A673 (cell line): ENCODE results near the gene MRFAP1L1. TPM values are rescaled to one million over a fixed set of nuclear protein-coding genes. Genes with fewer than 3 reads are reported as not detected.

Experiments used
- BruUV-seq: library from RNA; stranded (reverse); fragments of 400-500 nt; replicated peaks from 2 replicates; lab custom pipeline; 2021; lab: Mats Ljungman, UMichigan
- CTCF ChIA-PET: fragments of 300-600 bp; sonication (Branson Sonifier 250); formaldehyde crosslinking; loops from one replicate; lab custom pipeline; 2022; ENCODE audit warnings: antibody characterized with exemption; lab: Charles Lee
- POLR2A ChIA-PET: fragments of 300-600 bp; sonication (Branson Sonifier 250); formaldehyde crosslinking; loops from one replicate; lab custom pipeline; 2022; ENCODE audit warnings: antibody characterized with exemption; ENCODE audit not compliant: low non-redundant PET; lab: Charles Lee
- DNase-seq: peaks from one replicate; pipeline ENCODE4 v3.0.0-alpha.2; 2015; ENCODE audit warnings: low spot score
- H3K27ac ChIP-seq: fragments of 200-600 bp; sonication (generic); 2 replicates; pipeline ENCODE4 v1.5.1; 2016; ENCODE audit warnings: mixed run types, low read depth, mild to moderate bottlenecking, mixed read lengths, antibody characterized with exemption, low read length; ENCODE audit not compliant: poor library complexity, severe bottlenecking
- H3K27me3 ChIP-seq: fragments of 200-600 bp; sonication (generic); replicated peaks from 2 replicates; pipeline ENCODE4 v1.6.1; 2017; ENCODE audit warnings: mixed run types, low read depth, mild to moderate bottlenecking, mixed read lengths, antibody characterized with exemption, low read length; ENCODE audit not compliant: insufficient read depth, poor library complexity
- H3K36me3 ChIP-seq: fragments of 200-600 bp; sonication (generic); 2 replicates; pipeline ENCODE4 v1.6.1; 2016; ENCODE audit warnings: mixed run types, mild to moderate bottlenecking, mixed read lengths, antibody characterized with exemption, low read length; ENCODE audit not compliant: insufficient read depth, poor library complexity, severe bottlenecking
- H3K4me1 ChIP-seq: fragments of 200-600 bp; sonication (generic); 2 replicates; pipeline ENCODE4 v1.6.1; 2017; ENCODE audit warnings: mixed run types, mild to moderate bottlenecking, mixed read lengths, antibody characterized with exemption, low read length; ENCODE audit not compliant: insufficient read depth, poor library complexity, severe bottlenecking
- H3K4me3 ChIP-seq: fragments of 200-600 bp; sonication (generic); 2 replicates; pipeline ENCODE4 v1.5.1; 2016; ENCODE audit warnings: low read depth, mixed run types, mild to moderate bottlenecking, mixed read lengths, low read length; ENCODE audit not compliant: poor library complexity, severe bottlenecking
- H3K9me3 ChIP-seq: fragments of 200-600 bp; sonication (generic); 2 replicates; pipeline ENCODE4 v1.6.1; 2016; ENCODE audit warnings: mixed run types, low read depth, mild to moderate bottlenecking, mixed read lengths, antibody characterized with exemption, low read length; ENCODE audit not compliant: poor library complexity, severe bottlenecking
- EZH2 ChIP-seq: fragments of 200-600 bp; sonication (generic); IDR thresholded peaks from 2 replicates; pipeline ENCODE4 v1.6.1; 2017; ENCODE audit warnings: borderline replicate concordance, low read depth, mild to moderate bottlenecking, mixed read lengths, antibody characterized with exemption, low read length; ENCODE audit not compliant: poor library complexity, severe bottlenecking
- intact Hi-C: fragments of 100-400 bp; cut with micrococcal nuclease; formaldehyde crosslinking; loops from one replicate; pipeline ENCODE4 v1.10.0; 2022; ENCODE audit not compliant: unreplicated experiment
- total RNA-seq: library from RNA; stranded (reverse); gene quantifications from 2 replicates; pipeline ENCODE4 v1.2.3, GENCODE V29; 2021
- TF ChIP-seq, protein P1 (sequence below): fragments of 300-800, 200-600 bp; sonication (generic); conservative IDR thresholded peaks from 2 replicates; pipeline ENCODE4 v1.5.1; 2017; ENCODE audit warnings: low read depth, mild to moderate bottlenecking, antibody characterized with exemption, low read length, moderate library complexity, mixed read lengths

MRFAP1L1 gene
- total RNA-seq, 1 experiment from 2014 or later = 61.0 TPM

DNA sequence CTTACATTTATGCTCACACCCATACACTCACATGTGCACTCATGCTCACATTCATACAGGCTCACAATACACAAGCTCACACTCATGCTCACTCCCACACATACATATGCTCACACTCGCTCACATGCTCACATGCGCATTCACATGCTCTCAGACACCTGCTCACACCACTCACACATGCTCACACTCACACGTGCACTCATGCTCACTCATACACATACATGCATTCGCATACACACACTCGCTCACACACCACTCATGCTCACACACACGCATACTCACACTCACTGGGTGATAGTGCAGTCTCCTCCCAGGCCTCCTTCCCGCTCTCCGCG is 44.4 kb downstream of the MRFAP1L1 start:
- TF ChIP-seq, protein P1, sequence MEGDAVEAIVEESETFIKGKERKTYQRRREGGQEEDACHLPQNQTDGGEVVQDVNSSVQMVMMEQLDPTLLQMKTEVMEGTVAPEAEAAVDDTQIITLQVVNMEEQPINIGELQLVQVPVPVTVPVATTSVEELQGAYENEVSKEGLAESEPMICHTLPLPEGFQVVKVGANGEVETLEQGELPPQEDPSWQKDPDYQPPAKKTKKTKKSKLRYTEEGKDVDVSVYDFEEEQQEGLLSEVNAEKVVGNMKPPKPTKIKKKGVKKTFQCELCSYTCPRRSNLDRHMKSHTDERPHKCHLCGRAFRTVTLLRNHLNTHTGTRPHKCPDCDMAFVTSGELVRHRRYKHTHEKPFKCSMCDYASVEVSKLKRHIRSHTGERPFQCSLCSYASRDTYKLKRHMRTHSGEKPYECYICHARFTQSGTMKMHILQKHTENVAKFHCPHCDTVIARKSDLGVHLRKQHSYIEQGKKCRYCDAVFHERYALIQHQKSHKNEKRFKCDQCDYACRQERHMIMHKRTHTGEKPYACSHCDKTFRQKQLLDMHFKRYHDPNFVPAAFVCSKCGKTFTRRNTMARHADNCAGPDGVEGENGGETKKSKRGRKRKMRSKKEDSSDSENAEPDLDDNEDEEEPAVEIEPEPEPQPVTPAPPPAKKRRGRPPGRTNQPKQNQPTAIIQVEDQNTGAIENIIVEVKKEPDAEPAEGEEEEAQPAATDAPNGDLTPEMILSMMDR = no peak
- no peak for TF ChIP-seq EZH2
- Histone ChIP-seq H3K36me3 (no peaks in the 10 kb centered on the region), H3K4me1 (no peaks in the 10 kb centered on the region), H3K4me3 (no peak overlapping the region), H3K9me3 (no peaks in the 10 kb centered on the region), H3K27me3 (peaks cover 15% of the 10 kb centered on the region), H3K27ac (no peak overlapping the region)
- no peak for DNase-seq
- CTCF ChIA-PET = no interaction called here
- POLR2A ChIA-PET = no interaction called here
- intact Hi-C loops = no loop called here
- no TSS peak for BruUV-seq

DNA sequence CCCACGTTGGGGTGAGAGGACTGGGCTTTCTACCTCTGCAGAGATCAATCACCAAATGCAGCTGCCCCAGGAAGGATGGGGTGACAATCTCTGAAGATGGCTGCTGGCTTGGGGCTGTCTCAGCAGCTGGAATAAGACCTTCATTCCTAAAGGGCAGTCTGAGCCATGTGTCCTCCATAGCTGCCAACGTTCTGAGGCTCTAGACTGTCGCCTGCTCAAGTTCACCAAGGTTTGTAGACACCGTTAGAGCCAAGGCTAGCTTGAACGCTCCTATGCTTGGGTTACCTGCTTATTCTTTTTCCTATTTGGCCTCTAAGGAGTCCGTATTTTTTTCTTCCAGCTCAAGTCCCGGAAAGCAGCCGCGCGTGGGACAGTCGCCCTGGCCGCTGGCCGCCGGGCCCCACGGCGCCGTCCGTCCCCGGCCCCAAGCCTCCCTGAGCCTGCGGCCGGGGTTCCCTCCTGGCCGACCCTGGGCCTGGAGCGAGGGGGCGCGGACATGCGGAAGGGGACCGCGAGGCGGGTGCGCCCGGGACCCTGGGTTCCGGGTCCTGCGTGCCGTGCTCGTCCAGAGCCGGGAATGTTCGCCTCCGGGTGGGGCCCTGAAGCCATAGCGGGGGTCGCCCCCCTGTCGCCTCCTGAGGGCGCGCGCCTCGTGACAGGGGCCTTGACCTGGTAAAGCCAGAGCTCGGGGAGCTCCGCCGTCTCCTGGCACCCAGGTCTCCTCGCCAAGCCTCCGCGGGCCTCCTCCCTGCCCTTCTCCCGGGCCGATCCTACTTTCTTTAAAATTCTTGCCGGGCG is 45.9 kb downstream of the MRFAP1L1 start:
- Histone ChIP-seq H3K9me3 (no peaks in the 10 kb centered on the region), H3K27ac (no peak overlapping the region), H3K4me3 (no peak overlapping the region), H3K36me3 (no peaks in the 10 kb centered on the region), H3K27me3 (peaks cover 15% of the 10 kb centered on the region), H3K4me1 (no peaks in the 10 kb centered on the region)
- intact Hi-C loops = no loop called here
- no TSS peak for BruUV-seq
- DNase-seq = no peak
- CTCF ChIA-PET = interaction anchor here (0.9 to 1.3 kb wide), 3 partner anchors 10 to 111 kb away, joined by 3 to 8 read pairs (median 6); a partner anchor contains a TSS
- TF ChIP-seq, protein P1 = no peak
- TF ChIP-seq EZH2 = no peak
- POLR2A ChIA-PET = no interaction called here

DNA sequence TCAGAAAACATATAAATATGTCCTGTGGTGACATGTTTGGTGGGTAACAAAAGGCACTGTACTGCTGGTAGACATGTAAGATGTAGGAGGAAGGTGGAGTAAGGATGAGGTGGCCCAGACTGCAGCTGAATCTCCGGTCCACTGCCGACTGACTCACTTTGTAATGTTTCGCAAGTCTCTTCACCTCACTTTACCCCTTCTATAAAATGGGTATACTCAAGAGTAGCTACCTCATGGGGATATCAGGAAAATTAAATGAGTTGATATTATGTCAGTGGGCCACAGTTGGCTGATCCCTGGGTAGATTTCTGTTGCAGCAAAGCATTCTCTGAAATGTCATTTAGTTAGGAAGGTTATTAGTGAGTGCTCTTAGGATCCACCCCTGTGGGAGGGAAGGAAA is 47.1 kb downstream of the MRFAP1L1 start:
- no TSS peak for BruUV-seq
- Histone ChIP-seq H3K27ac (no peak overlapping the region), H3K4me3 (no peak overlapping the region), H3K9me3 (no peaks in the 10 kb centered on the region), H3K4me1 (no peaks in the 10 kb centered on the region), H3K27me3 (peaks cover 15% of the 10 kb centered on the region), H3K36me3 (no peaks in the 10 kb centered on the region)
- ChIA-PET POLR2A (interaction anchor here (0.7 kb wide), 1 partner anchor 13 kb away, joined by 3 read pairs; no protein-coding TSS in a partner anchor), CTCF (interaction anchor here (1.3 kb wide), 1 partner anchor 11 kb away, joined by 3 read pairs; a partner anchor contains a TSS)
- no peak for DNase-seq
- TF ChIP-seq, protein P1 = no peak
- TF ChIP-seq EZH2 = no peak
- intact Hi-C loops = no loop called here
